HCT116 (cell line): Measurements from ENCODE around the gene ARFGEF3. TPM values are rescaled to one million over a fixed set of nuclear protein-coding genes. Genes with fewer than 3 reads are reported as not detected.

Experiments
- ATAC-seq: fragments of 200-7000 bp; cut with Tn5 transposase; 2 replicates; pipeline ENCODE4 v1.9.1; 2020; ENCODE audit warnings: mild to moderate bottlenecking, moderate library complexity
- BruUV-seq: library from RNA; stranded (reverse); fragments of 400-500 nt; replicated peaks from 2 replicates; lab custom pipeline; 2021; lab: Mats Ljungman, UMichigan
- CTCF ChIA-PET: fragments of 300-600 bp; sonication (Branson Sonifier 250); formaldehyde crosslinking; loops from one replicate; lab custom pipeline; 2021; ENCODE audit warnings: antibody characterized with exemption; lab: Charles Lee
- POLR2A ChIA-PET: fragments of 300-600, 350-600 bp; sonication (Branson Sonifier 250); formaldehyde crosslinking; loops from one replicate; lab custom pipeline; 2021; ENCODE audit warnings: antibody characterized with exemption; lab: Charles Lee
- RAD21 ChIA-PET, 2 experiments: fragments of 300-600 bp; sonication (Branson Sonifier 250); formaldehyde crosslinking; loops; one replicate each; lab custom pipeline; 2023; ENCODE audit warnings: low total read pairs in 2 of 2; ENCODE audit not compliant: uncharacterized antibody in 2 of 2, unreplicated experiment in 2 of 2, low non-redundant PET in 1 of 2; lab: Charles Lee
- DNase-seq: peaks from one replicate; pipeline ENCODE4 v3.0.0-alpha.2; 2010; ENCODE audit warnings: low read depth, low spot score
- H2AFZ ChIP-seq: fragments of 200-600 bp; shearing (Covaris generic), sonication (generic); 2 replicates; pipeline ENCODE4 v1.6.1; 2017; ENCODE audit warnings: low read depth, mixed run types, mixed read lengths, antibody characterized with exemption, low read length; ENCODE audit not compliant: poor library complexity, severe bottlenecking
- H3K27ac ChIP-seq: 2 replicates; pipeline ENCODE4 v1.5.1; 2012; ENCODE audit warnings: low read depth, low read length
- H3K27me3 ChIP-seq: fragments of 200-600 bp; sonication (generic); 2 replicates; pipeline ENCODE4 v1.6.1; 2016; ENCODE audit warnings: mixed run types, low read length, mixed read lengths; ENCODE audit not compliant: insufficient read depth
- H3K36me3 ChIP-seq, 2 experiments: fragments of 200-500 bp in 1 of 2; fragments of 200-600 bp in 1 of 2; sonication (Bioruptor generic) in 1 of 2; sonication (generic) in 1 of 2; 2 replicates each; pipeline versions ENCODE4 v1.5.1 to v1.6.1; 2014 to 2016; ENCODE audit warnings: low read length in 2 of 2, inconsistent platforms in 1 of 2, mixed read lengths in 1 of 2, mixed run types in 1 of 2; ENCODE audit not compliant: insufficient read depth in 2 of 2, control insufficient read depth in 1 of 2
- H3K4me1 ChIP-seq, 2 experiments: fragments of 200-600 bp in 1 of 2; sonication (generic) in 1 of 2; 2 replicates each; pipeline versions ENCODE4 v1.5.1 to v1.6.1; 2012 to 2017; ENCODE audit warnings: low read length in 2 of 2, inconsistent platforms in 1 of 2, mild to moderate bottlenecking in 1 of 2, mixed read lengths in 1 of 2, mixed run types in 1 of 2, moderate library complexity in 1 of 2; ENCODE audit not compliant: insufficient read depth in 2 of 2, control insufficient read depth in 1 of 2
- H3K4me2 ChIP-seq: fragments of 200-600 bp; sonication (generic); 2 replicates; pipeline ENCODE4 v1.6.1; 2017; ENCODE audit warnings: mixed run types, low read length, mixed read lengths
- H3K4me3 ChIP-seq, 2 experiments: fragments of 200-600 bp in 1 of 2; sonication (generic) in 1 of 2; replicated peaks in 1 of 2; 2 replicates each; pipeline ENCODE4 v1.5.1; 2011 to 2016; ENCODE audit warnings: low read length in 2 of 2, control low read depth in 1 of 2, low read depth in 1 of 2, mild to moderate bottlenecking in 1 of 2, mixed read lengths in 1 of 2, mixed run types in 1 of 2
- H3K79me2 ChIP-seq: fragments of 200-600 bp; sonication (generic); 2 replicates; pipeline ENCODE4 v1.6.1; 2017; ENCODE audit warnings: mild to moderate bottlenecking, mixed run types, low read length, moderate library complexity, mixed read lengths; ENCODE audit not compliant: insufficient read depth
- H3K9ac ChIP-seq: fragments of 200-600 bp; sonication (generic); 2 replicates; pipeline ENCODE4 v1.6.1; 2016; ENCODE audit warnings: low read length, mixed read lengths
- H3K9me2 ChIP-seq: fragments of 200-600 bp; sonication (generic), shearing (Covaris generic); 2 replicates; pipeline ENCODE4 v1.6.1; 2017; ENCODE audit warnings: mixed run types, mild to moderate bottlenecking, moderate library complexity; ENCODE audit not compliant: insufficient read depth
- H3K9me3 ChIP-seq, 2 experiments: fragments of 200-500 bp in 1 of 2; fragments of 200-600 bp in 1 of 2; sonication (Bioruptor generic) in 1 of 2; sonication (generic) in 1 of 2; 2 replicates each; pipeline ENCODE4 v1.6.1; 2014 to 2017; ENCODE audit warnings: low read length in 2 of 2, mixed read lengths in 2 of 2, inconsistent platforms in 1 of 2, low read depth in 1 of 2, mild to moderate bottlenecking in 1 of 2, mixed run types in 1 of 2, moderate library complexity in 1 of 2; ENCODE audit not compliant: control insufficient read depth in 1 of 2, insufficient read depth in 1 of 2
- H4K20me1 ChIP-seq: fragments of 200-600 bp; sonication (generic), shearing (Covaris generic); 2 replicates; pipeline ENCODE4 v1.6.1; 2017; ENCODE audit warnings: mixed run types, mild to moderate bottlenecking, moderate library complexity; ENCODE audit not compliant: insufficient read depth
- CBX3 ChIP-seq: IDR thresholded peaks from 2 replicates; pipeline ENCODE4 v1.6.1; 2012; ENCODE audit warnings: low read depth
- CEBPB ChIP-seq: IDR thresholded peaks from 2 replicates; pipeline ENCODE4 v1.6.1; 2012; ENCODE audit warnings: low read depth
- EGR1 ChIP-seq: IDR thresholded peaks from 2 replicates; pipeline ENCODE4 v1.6.1; 2012; ENCODE audit warnings: low read depth
- ELF1 ChIP-seq: IDR thresholded peaks from 2 replicates; pipeline ENCODE4 v1.6.1; 2012; ENCODE audit warnings: low read depth, borderline replicate concordance
- FOSL1 ChIP-seq: IDR thresholded peaks from 2 replicates; pipeline ENCODE4 v1.6.1; 2012; ENCODE audit warnings: low read depth
- JUND ChIP-seq: IDR thresholded peaks from 2 replicates; pipeline ENCODE4 v1.6.1; 2012
- POLR2AphosphoS5 ChIP-seq: IDR thresholded peaks from 2 replicates; pipeline ENCODE4 v1.6.1; 2011; ENCODE audit warnings: mild to moderate bottlenecking, low read depth, low read length, moderate library complexity
- RAD21 ChIP-seq: IDR thresholded peaks from 2 replicates; pipeline ENCODE4 v1.6.1; 2012; ENCODE audit warnings: low read depth, mild to moderate bottlenecking
- SIN3A ChIP-seq: IDR thresholded peaks from 2 replicates; pipeline ENCODE4 v1.6.1; 2012; ENCODE audit warnings: low read depth
- SP1 ChIP-seq: IDR thresholded peaks from 2 replicates; pipeline ENCODE4 v1.6.1; 2012; ENCODE audit warnings: low read depth
- SRF ChIP-seq: IDR thresholded peaks from 2 replicates; pipeline ENCODE4 v1.6.1; 2012; ENCODE audit warnings: low read depth
- TCF7L2 ChIP-seq: IDR thresholded peaks from 2 replicates; pipeline ENCODE4 v1.7.0; 2011; ENCODE audit warnings: borderline replicate concordance, inconsistent platforms; ENCODE audit not compliant: insufficient read depth, insufficient read length; ENCODE audit errors: extremely low read depth
- intact Hi-C: fragments of 100-400 bp; cut with micrococcal nuclease; formaldehyde crosslinking; loops from 2 replicates; pipeline ENCODE4 v1.10.0; 2022
- total RNA-seq: library from RNA; stranded (reverse); gene quantifications from one replicate; pipeline ENCODE4 v1.2.1, GENCODE V29; 2021; ENCODE audit not compliant: unreplicated experiment
- TF ChIP-seq, protein P1 (sequence below): IDR thresholded peaks from 2 replicates; pipeline ENCODE4 v1.6.1; 2011; ENCODE audit warnings: mild to moderate bottlenecking, low read length, moderate library complexity; ENCODE audit not compliant: insufficient replicate concordance; ENCODE audit errors: extremely low read depth
- TF ChIP-seq, protein P2 (sequence below), 3 experiments: fragments of 200-600 bp in 1 of 3; sonication (generic) in 1 of 3; IDR thresholded peaks in 2 of 3; conservative IDR thresholded peaks in 1 of 3; 2 replicates each; pipeline ENCODE4 v1.5.1; 2012 to 2017; ENCODE audit warnings: low read depth in 2 of 3, low read length in 2 of 3, antibody characterized with exemption in 1 of 3, borderline replicate concordance in 1 of 3, control low read depth in 1 of 3, mild to moderate bottlenecking in 1 of 3, mixed read lengths in 1 of 3, mixed run types in 1 of 3, moderate library complexity in 1 of 3; ENCODE audit not compliant: insufficient read depth in 1 of 3
- TF ChIP-seq, protein P3 (sequence below): IDR thresholded peaks from 2 replicates; pipeline ENCODE4 v1.6.1; 2012

The ARFGEF3 gene
- total RNA-seq, 1 experiment from 2014 or later = 3.8 TPM

DNA sequence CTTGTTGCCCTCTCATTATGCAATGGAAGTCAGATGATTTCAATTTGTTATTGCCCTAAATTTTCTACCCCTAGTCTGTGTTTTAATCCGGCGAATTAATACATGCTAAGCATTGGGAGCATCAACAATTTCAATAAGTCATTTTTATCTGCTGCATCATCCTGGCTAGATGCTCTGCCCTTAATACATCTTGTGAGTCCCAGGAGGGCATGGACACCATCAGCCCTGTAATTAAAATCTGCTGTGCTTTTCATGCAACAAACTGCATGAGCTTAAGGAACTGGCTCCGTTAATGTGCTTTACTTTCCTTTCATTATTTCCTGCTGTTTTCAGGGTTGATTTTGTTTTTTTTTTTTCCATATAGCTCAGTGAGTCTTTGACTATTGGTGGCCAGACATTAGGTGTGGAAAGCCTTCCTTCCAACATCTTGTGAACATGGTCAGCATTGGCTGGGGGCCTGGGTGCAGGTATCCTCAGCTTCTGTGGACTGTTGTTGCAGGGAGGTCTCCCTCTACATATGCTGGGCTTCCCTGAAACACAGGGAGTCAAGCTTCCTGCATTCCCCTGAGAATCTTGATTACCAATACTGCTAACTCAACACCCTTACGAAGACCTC lies 65.1 kb downstream of the ARFGEF3 start:
- intact Hi-C loops = no loop called here
- ATAC-seq (no peak), DNase-seq (no peak)
- ChIA-PET CTCF (no interaction called here), RAD21 (no interaction called here), POLR2A (no interaction called here)
- Histone ChIP-seq H3K9me3 (no peaks in the 10 kb centered on the region), H3K9me2 (no peaks in the 10 kb centered on the region), H3K4me1 (no peaks in the 10 kb centered on the region), H3K4me3 (no peak overlapping the region), H4K20me1 (no peaks in the 10 kb centered on the region), H3K9ac (no peak overlapping the region), H3K36me3 (no peaks in the 10 kb centered on the region), H3K4me2 (no peak overlapping the region), H3K79me2 (no peaks in the 10 kb centered on the region), H3K27me3 (no peaks in the 10 kb centered on the region), H3K27ac (no peak overlapping the region), H2AFZ (no peak overlapping the region)
- no peak for TF ChIP-seq CBX3
- TF ChIP-seq SIN3A = no peak
- TF ChIP-seq, protein P1, sequence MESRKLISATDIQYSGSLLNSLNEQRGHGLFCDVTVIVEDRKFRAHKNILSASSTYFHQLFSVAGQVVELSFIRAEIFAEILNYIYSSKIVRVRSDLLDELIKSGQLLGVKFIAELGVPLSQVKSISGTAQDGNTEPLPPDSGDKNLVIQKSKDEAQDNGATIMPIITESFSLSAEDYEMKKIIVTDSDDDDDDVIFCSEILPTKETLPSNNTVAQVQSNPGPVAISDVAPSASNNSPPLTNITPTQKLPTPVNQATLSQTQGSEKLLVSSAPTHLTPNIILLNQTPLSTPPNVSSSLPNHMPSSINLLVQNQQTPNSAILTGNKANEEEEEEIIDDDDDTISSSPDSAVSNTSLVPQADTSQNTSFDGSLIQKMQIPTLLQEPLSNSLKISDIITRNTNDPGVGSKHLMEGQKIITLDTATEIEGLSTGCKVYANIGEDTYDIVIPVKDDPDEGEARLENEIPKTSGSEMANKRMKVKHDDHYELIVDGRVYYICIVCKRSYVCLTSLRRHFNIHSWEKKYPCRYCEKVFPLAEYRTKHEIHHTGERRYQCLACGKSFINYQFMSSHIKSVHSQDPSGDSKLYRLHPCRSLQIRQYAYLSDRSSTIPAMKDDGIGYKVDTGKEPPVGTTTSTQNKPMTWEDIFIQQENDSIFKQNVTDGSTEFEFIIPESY = no peak
- TF ChIP-seq ELF1 = no peak
- no peak for TF ChIP-seq SP1
- no peak for TF ChIP-seq CEBPB
- no peak for TF ChIP-seq RAD21
- TF ChIP-seq JUND = no peak
- TF ChIP-seq, protein P2, sequence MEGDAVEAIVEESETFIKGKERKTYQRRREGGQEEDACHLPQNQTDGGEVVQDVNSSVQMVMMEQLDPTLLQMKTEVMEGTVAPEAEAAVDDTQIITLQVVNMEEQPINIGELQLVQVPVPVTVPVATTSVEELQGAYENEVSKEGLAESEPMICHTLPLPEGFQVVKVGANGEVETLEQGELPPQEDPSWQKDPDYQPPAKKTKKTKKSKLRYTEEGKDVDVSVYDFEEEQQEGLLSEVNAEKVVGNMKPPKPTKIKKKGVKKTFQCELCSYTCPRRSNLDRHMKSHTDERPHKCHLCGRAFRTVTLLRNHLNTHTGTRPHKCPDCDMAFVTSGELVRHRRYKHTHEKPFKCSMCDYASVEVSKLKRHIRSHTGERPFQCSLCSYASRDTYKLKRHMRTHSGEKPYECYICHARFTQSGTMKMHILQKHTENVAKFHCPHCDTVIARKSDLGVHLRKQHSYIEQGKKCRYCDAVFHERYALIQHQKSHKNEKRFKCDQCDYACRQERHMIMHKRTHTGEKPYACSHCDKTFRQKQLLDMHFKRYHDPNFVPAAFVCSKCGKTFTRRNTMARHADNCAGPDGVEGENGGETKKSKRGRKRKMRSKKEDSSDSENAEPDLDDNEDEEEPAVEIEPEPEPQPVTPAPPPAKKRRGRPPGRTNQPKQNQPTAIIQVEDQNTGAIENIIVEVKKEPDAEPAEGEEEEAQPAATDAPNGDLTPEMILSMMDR (IDR thresholded peaks at IDR 0.05 in 2 of 3, conservative IDR thresholded peaks at IDR 0.05 in 1 of 3; ENCODE audit: borderline replicate concordance in 1 of 3, insufficient read depth in 1 of 3, low read depth in 2 of 3, low read length in 2 of 3) = no peak
- TF ChIP-seq, protein P3, sequence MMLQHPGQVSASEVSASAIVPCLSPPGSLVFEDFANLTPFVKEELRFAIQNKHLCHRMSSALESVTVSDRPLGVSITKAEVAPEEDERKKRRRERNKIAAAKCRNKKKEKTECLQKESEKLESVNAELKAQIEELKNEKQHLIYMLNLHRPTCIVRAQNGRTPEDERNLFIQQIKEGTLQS = no peak
- no peak for TF ChIP-seq POLR2AphosphoS5
- no peak for TF ChIP-seq FOSL1
- no peak for TF ChIP-seq TCF7L2
- TF ChIP-seq EGR1 = no peak
- no peak for TF ChIP-seq SRF
- no TSS peak for BruUV-seq
